H54 (cell line): ENCODE results near the gene DGLUCY.
"Not testable (repeated sequence)": the region's sequence is repeated elsewhere in the genome, so short reads cannot be mapped to it uniquely, and the experiment has no call there.

Experiments used
- DNase-seq: peaks from one replicate; pipeline ENCODE4 v3.0.0; 2011; ENCODE audit warnings: low spot score, mixed read lengths; ENCODE audit not compliant: insufficient read length
- FAIRE-seq: peaks from 3 replicates; lab custom pipeline; 2011; peaks lifted over from hg19 to GRCh38; lab: Jason Lieb, UNC
- POLR2A ChIP-seq: IDR thresholded peaks from 2 replicates; pipeline ENCODE4 v1.6.1; 2011; ENCODE audit warnings: low read depth, mild to moderate bottlenecking, low read length

DGLUCY gene

DNA sequence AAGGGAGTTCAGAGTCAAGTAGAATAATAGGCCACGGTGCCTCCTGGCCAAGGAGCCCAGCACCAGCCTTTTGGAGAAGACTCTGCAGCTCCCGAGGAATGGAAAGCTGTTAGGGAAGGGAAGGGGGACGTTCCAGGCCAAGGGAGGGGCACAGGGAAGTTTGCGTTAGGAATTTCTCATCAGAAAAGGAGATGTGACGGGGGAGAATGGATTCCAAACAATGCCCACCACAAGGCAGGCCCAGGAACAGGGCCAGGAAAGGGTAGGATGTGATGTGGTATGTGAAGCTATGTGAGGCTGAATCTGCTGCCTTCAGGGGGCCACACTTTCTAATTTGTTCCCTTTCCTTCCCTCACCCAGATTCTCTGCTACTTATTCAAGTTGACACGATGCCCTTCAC, 46.0 kb downstream of the DGLUCY start:
- FAIRE-seq (no peak), DNase-seq (no peak)
- no peak for TF ChIP-seq POLR2A

DNA sequence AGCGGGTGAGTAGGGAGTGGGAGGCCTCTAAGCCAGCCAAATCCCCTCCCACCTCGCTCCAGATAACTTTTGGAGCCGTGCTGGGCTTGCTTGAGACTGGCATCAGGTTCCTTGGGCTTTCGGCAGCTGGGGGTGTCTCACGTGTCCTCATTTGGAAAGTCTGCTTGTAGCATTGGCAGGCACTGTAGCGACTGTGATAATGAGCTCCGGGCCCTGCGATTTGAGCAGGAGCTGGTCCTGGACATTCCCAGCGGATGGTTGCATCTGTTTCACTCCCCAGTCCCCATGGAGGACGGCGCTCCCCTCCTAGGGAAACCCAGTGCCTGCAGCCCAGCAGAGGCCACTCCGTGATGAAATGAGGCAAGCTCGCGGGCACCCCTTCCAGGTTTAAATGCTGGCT, 49.4 kb downstream of the DGLUCY start:
- DNase-seq, result no peak
- FAIRE-seq, result no peak
- no peak for TF ChIP-seq POLR2A

DNA sequence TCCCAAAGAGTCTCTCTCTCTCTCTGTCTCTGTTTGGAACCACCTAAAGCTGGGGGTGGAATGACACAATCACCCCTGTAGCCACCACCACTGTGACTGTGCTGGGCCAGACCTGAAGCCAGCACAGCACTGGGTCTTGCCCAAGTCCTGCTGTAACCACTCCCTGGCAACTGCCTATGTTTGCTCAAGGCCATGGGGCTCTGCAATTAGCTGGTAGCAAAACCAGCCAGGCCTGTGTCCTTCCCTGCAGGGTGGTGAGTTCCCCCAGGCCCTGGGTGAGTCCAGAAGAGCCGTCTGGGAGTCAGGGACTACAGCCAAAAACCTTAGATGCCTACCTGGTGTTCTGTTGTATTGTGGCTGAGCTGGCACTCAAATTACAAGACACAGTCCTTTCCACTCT, 50.8 kb downstream of the DGLUCY start:
- TF ChIP-seq POLR2A, result no peak
- DNase-seq (no peak), FAIRE-seq (no peak)

DNA sequence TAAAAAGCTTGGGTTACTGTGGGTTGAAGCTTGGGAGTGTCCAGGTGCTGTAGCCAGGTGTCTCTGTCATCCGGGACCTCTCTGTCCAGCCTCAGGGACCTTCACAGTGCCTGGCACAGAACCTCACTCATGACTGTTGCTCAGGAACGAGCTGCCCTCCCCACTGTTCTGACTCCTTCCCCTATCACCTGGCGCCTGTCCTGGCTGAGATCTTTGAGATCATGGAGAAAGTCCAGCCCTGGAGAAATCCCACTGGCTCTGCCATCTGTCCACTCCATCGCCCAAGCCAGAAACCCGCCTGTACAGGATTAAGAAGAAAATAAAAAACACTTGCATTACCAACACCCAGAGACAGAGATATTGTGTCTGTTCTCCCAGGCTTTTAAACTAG, 53.5 kb downstream of the DGLUCY start:
- no peak for FAIRE-seq
- no peak for DNase-seq
- no peak for TF ChIP-seq POLR2A

DNA sequence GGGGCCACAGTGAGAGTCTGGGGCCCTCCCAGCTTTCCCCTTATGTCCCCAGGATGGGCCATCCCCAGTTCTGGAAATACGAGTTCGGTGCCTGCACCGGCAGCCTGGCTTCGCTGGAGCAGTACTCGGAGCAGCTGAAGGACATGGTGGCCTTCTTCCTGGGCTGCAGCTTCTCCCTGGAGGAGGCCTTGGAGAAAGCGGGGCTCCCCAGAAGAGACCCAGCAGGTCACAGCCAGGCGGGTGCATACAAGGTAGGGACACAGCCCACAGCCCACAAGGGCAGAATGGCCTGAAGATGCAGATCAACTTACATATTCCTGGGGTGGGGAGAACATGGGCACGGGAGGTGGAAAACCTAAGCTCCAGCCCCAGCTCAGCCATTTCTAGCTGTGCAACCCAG, 56.1 kb downstream of the DGLUCY start:
- TF ChIP-seq POLR2A, result no peak
- DNase-seq, result no peak
- FAIRE-seq, result no peak

DNA sequence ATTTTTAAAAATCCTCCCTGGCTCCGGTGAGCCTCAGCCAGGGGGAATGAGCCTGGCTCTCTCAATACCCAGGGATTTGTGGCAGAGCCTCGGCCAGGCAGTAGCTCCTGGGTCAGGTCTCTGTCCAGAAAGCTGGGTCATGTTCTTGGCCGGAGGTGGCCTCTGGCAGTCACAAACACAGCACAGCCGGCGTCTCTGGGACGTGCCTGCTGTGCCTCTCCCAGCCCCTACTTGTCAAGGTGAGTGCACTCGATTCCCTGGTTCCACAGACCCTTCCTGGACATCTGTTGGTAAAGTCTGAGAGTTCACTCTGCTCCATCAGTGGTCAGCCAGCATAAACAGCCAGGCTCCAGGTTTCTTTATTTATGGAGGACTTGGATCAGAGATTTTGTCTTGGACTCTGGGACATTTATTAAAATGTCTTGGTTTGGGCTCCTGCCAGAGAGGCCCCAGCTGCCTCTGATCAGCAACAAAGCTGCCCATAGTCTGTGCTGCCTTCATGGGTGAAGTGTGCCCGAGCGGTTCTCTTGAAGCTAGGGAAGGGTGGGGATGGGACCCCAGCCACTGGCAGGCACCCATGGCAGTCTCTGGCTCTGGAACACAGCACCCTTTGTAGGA, 56.7 kb downstream of the DGLUCY start:
- no peak for TF ChIP-seq POLR2A
- DNase-seq, result no peak
- FAIRE-seq, result no peak

DNA sequence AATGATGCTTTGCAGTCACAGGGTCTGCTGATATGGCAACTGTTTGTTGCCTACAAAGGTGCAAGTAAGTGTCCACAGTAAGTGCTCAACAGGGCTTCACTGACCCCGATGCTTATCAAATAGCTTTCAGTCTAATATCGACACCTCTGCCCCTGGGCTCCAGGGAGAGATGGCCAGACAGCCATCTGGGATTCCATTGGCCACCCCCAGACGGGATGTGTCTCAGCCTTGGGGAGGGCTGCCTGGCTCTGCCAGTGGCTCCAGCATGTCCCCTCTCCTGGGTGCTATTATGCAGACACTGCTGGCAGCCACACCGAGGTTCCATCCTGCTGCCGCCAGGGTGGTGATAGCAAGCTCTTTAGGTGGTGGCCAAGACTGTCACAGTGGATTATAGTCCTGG, 57.4 kb downstream of the DGLUCY start:
- no peak for FAIRE-seq
- no peak for TF ChIP-seq POLR2A
- no peak for DNase-seq

DNA sequence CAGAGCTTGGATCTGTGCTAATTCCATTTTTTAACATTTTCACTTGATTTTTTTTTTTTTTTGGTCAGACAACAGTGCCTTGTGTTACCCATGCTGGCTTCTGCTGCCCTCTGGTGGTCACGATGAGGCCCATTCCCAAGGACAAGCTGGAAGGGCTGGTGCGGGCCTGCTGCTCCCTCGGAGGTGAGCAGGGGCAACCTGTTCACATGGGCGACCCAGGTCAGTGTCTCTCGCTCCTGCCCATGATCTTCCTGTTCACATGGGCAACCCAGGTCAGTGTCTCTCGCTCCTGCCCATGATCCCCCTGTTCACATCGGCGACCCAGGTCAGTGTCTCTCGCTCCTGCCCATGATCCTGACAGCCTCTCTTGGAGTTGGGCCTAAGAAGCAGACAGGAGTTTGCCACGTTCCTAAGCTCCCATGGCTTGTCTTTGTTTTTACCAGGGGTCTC, 59.4 kb downstream of the DGLUCY start:
- TF ChIP-seq POLR2A, result no peak
- DNase-seq (peak; percentile 69), FAIRE-seq (peak; percentile 70)

DNA sequence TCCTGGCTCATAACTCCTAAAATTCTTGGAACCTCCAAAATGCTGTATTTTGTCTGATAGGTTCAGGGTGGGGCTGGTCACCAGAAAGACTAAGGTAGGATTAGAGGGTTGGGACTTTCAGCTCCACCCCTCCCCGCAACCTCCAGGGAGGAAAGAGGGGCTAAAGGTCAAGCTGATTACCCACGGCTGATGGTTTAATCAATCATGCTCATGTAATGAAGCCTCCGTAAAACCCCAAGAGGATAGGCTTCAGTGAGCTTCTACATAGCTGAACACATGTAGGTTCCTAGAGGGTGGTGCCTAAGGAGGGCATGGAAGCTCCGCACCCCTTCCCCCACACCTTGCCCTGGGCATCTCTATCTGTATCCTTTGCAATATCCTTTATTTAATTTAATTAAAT, 60.0 kb downstream of the DGLUCY start:
- no peak for TF ChIP-seq POLR2A
- DNase-seq (no peak), FAIRE-seq (no peak)

DNA sequence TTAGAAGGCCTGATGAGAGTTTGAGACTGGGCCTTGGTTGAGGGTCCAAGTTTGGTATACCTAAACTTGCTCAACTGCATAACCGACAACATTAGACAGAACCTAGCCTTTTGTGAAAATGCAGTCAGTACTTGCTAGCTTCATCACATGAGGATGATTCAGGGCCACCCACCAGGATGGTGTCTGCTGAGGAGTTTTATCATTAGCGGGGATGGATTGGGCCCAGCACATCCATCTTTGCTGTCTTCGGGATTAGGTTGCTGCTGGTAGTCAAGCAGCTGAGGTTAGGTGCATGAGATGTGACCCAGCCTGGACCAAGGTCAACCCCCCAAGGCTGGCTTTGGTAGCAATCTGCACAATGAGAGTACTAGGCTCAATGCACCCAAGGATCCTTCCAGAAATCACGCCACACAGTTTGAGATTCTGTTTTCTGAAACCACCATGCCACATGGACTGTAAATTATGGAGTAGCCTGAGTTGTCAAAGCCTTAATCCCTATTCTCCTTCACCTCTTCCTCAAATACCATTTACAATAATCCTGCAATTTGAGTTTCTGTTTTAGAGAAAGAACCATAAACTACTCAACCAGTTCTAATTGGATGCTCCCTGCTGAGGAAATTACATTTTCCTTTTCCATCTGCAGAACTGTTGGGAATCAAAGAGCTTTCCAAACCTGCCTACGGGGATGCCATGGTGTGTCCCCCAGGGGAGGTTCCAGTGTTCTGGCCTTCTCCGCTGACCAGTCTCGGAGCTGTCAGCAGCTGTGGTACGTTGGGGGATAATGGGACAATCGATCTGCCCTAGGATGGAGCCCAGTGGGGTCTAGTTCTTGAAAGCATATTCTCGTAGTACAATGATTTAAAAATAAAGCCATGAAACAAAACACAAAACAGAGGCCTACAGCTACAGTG, 61.7 kb downstream of the DGLUCY start:
- no peak for FAIRE-seq
- TF ChIP-seq POLR2A, result no peak
- no peak for DNase-seq

DNA sequence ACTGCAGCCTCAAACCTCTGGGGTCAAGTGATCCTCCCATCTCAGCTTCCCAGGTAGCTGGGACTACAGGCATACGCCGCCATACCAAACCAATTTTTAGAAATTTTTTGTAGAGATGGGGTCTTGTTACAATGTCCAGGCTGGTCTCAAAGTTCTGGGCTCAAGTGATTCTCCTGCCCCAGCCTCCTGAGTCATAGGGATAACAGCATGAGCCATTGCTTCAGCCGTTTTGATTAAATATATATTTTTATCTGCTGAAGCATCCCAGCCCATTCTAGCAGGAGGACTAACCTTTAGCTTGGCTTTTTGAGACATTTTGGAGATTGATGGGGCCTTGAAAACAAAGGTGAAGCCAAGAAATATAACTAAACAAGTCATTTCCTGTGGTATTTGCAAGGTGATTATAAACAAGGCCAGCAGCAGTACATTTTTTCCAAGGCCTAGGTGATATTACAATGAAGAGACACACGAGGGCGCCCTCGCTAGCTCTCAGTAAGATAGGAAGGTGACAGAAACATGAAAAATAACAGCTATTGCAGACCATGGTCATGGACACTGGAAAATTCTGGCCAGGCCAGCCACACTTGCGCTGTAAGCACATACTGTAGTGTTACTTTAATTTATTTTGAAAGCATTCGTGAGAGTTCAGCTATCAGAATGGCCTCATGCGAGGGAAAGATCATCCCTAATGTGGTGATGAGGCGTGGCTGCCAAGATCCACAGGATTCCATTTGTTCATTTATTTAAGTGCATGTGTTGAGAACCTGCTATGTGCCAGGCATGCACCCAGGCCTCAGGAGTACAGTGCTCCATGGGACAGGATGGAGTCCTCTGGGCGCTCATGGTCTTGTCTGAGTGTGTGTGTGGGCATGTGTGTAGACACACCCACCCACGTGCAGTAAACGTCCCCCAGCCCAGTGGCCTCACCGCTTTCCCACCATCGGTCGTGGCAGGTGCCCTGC, 63.5 kb downstream of the DGLUCY start:
- TF ChIP-seq POLR2A, result no peak
- FAIRE-seq (peak; percentile 76), DNase-seq (peak; percentile 26)

DNA sequence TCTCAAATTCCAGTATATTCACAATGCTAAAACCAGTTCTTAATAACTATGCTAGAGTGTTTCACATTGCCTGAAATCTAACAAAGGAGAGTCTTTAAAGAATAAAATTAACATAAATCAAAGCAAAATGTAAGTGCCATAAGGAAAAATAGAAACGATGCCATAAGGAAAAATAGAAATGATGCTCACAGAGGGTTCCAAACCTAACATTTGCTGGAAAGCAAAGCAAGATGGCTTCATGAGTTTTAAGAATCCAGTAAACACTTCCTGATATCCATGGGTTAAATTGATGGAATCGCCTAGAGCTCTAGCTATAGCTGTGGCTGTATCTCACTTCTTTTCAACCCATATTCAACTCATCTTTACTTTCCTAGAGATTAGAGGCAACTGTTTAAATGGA, 66.7 kb downstream of the DGLUCY start:
- DNase-seq, result no peak
- FAIRE-seq, result no peak
- TF ChIP-seq POLR2A, result no peak

DNA sequence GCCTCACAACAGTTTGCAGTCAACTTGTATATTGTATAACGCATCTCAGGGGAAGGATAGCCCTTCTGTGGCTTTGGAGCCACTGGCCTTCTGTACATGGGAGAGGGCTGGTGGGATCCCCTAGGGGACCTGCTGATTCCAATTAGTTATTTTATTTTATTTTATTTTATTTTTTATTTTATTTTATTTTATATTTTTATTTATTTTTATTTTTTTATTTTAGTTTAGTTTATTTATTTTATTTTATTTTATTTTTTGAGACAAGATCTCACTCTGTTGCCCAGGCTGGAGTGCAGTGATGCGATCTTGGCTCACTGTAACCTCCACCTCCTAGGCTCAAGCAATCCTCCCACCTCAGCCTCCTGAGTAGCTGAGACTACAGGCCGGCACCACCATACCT, 68.9 kb downstream of the DGLUCY start:
- not testable (repeated sequence) for FAIRE-seq, DNase-seq

DNA sequence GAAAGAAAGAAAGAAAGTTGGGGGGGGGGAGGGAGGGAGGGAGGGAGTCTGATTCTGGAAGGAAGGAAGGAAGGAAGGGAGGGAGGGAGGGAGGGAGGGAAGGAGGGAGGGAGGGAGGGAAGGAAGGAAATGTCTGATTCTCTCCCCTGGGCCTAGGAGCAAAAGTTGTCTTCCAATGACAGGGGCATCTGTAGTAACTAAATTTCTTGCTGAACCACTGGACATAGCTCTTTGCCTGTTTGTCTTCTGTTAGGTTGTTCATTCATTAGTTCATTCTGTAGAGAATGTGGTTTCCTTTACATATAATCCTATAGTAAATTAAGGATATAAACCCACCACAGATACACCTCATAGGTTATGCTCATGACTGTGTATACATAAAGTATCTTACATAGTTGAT, 70.7 kb downstream of the DGLUCY start:
- DNase-seq, result no peak
- TF ChIP-seq POLR2A, result no peak
- FAIRE-seq, result no peak

DNA sequence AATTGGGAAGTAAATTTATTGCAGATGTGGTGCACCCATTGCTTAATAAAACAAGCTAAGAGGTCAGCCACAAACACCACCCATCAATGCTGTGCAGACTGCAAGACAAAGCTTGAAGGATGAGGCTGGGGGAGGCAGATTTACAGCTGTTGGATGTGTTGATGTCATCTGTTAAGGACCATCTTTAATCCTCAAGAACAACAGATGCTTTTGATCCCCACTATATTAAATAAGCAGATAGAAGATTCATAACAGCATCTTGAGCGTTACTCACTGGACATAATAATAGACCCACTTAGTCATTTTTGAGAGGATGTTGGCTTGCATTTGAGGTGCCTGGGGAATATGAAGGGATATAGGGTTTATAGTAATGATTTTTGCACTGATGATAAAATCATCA, 71.8 kb downstream of the DGLUCY start:
- no peak for FAIRE-seq
- no peak for DNase-seq
- no peak for TF ChIP-seq POLR2A
